HEK293 (cell line): Measurements from ENCODE around the gene NLGN4Y.

Source experiments
- CTCF ChIA-PET: fragments of 350-600 bp; formaldehyde crosslinking; extraction: SDS; loops from one replicate; lab custom pipeline; 2021; ENCODE audit warnings: antibody characterized with exemption; lab: Yijun Ruan, JAX
- POLR2A ChIA-PET: fragments of 300-600 bp; formaldehyde crosslinking; extraction: SDS; loops from one replicate; lab custom pipeline; 2020; ENCODE audit warnings: antibody characterized with exemption, inconsistent platforms; lab: Yijun Ruan, JAX
- H3K27ac ChIP-seq: fragments of 200-500 bp; sonication (Bioruptor generic); 2 replicates; pipeline ENCODE4 v1.5.1; 2014; ENCODE audit warnings: low read depth, low read length, control low read depth, inconsistent platforms; ENCODE audit errors: extremely low read depth
- H3K36me3 ChIP-seq, 2 experiments: fragments of 200-500 bp in 1 of 2; sonication (Bioruptor generic) in 1 of 2; 1 replicate in 1 of 2; 2 replicates in 1 of 2; pipeline ENCODE4 v1.5.1; 2014 to 2017; ENCODE audit warnings: inconsistent platforms in 2 of 2, low read length in 2 of 2; ENCODE audit not compliant: control insufficient read depth in 2 of 2, insufficient read depth in 1 of 2
- H3K4me1 ChIP-seq: fragments of 200-500 bp; sonication (Bioruptor generic); 2 replicates; pipeline ENCODE4 v1.5.1; 2014; ENCODE audit warnings: mild to moderate bottlenecking, low read length, inconsistent platforms; ENCODE audit not compliant: control insufficient read depth, insufficient read depth
- H3K4me3 ChIP-seq: 2 replicates; pipeline ENCODE4 v1.5.1; 2011; ENCODE audit warnings: low read depth, mild to moderate bottlenecking, control low read depth, low read length, moderate library complexity
- H3K9me3 ChIP-seq: fragments of 200-500 bp; sonication (Bioruptor generic); 2 replicates; pipeline ENCODE4 v1.5.1; 2014; ENCODE audit warnings: low read depth, low read length, inconsistent platforms; ENCODE audit not compliant: control insufficient read depth, insufficient read depth
- HOXD13 ChIP-seq: sonication (generic); formaldehyde crosslinking; IDR thresholded peaks from 2 replicates; pipeline ENCODE4 v1.8.0; 2022; ENCODE audit warnings: missing genetic modification reagents, borderline replicate concordance
- OVOL3 ChIP-seq: fragments of 450-650 bp; formaldehyde crosslinking; IDR thresholded peaks from 2 replicates; pipeline ENCODE4 v1.5.1; 2016; ENCODE audit warnings: missing biosample characterization, missing genetic modification characterization
- RBAK ChIP-seq: fragments of 450-650 bp; formaldehyde crosslinking; IDR thresholded peaks from 2 replicates; pipeline ENCODE4 v1.5.1; 2016; ENCODE audit warnings: missing biosample characterization, missing genetic modification characterization
- SCRT2 ChIP-seq: fragments of 450-650 bp; formaldehyde crosslinking; IDR thresholded peaks from 2 replicates; pipeline ENCODE4 v1.5.1; 2016; ENCODE audit warnings: missing biosample characterization, missing genetic modification characterization
- YY2 ChIP-seq: fragments of 450-650 bp; formaldehyde crosslinking; IDR thresholded peaks from 2 replicates; pipeline ENCODE4 v1.5.1; 2016; ENCODE audit warnings: missing biosample characterization, missing genetic modification characterization
- ZNF114 ChIP-seq: fragments of 450-650 bp; formaldehyde crosslinking; IDR thresholded peaks from 2 replicates; pipeline ENCODE4 v1.5.0; 2017; ENCODE audit warnings: missing biosample characterization, missing genetic modification characterization
- ZNF121 ChIP-seq: fragments of 450-650 bp; formaldehyde crosslinking; IDR thresholded peaks from 2 replicates; pipeline ENCODE4 v1.5.1; 2016; ENCODE audit warnings: missing biosample characterization, missing genetic modification characterization
- ZNF132 ChIP-seq: fragments of 450-650 bp; formaldehyde crosslinking; IDR thresholded peaks from 2 replicates; pipeline ENCODE4 v1.5.1; 2017; ENCODE audit warnings: missing biosample characterization, missing genetic modification characterization, borderline replicate concordance
- ZNF138 ChIP-seq: fragments of 450-650 bp; formaldehyde crosslinking; IDR thresholded peaks from 2 replicates; pipeline ENCODE4 v1.5.1; 2016; ENCODE audit warnings: missing biosample characterization, missing genetic modification characterization, borderline replicate concordance
- ZNF146 ChIP-seq: fragments of 450-650 bp; formaldehyde crosslinking; IDR thresholded peaks from 2 replicates; pipeline ENCODE4 v1.5.1; 2016; ENCODE audit warnings: missing biosample characterization, missing genetic modification characterization
- ZNF16 ChIP-seq: fragments of 450-650 bp; formaldehyde crosslinking; IDR thresholded peaks from 2 replicates; pipeline ENCODE4 v1.5.1; 2016; ENCODE audit warnings: low read depth, missing biosample characterization, missing genetic modification characterization
- ZNF169 ChIP-seq: fragments of 450-650 bp; formaldehyde crosslinking; IDR thresholded peaks from 2 replicates; pipeline ENCODE4 v1.5.1; 2016; ENCODE audit warnings: missing biosample characterization, missing genetic modification characterization
- ZNF366 ChIP-seq: fragments of 450-650 bp; formaldehyde crosslinking; conservative IDR thresholded peaks from 2 replicates; pipeline ENCODE4 v1.5.1; 2016; ENCODE audit warnings: missing biosample characterization, missing genetic modification characterization
- ZNF48 ChIP-seq: fragments of 450-650 bp; formaldehyde crosslinking; IDR thresholded peaks from 2 replicates; pipeline ENCODE4 v1.5.1; 2016; ENCODE audit warnings: missing biosample characterization, missing genetic modification characterization
- ZNF561 ChIP-seq: fragments of 450-650 bp; IDR thresholded peaks from 2 replicates; pipeline ENCODE4 v1.5.1; 2018; ENCODE audit warnings: missing biosample characterization, missing genetic modification characterization, borderline replicate concordance
- ZNF610 ChIP-seq: fragments of 450-650 bp; formaldehyde crosslinking; IDR thresholded peaks from 2 replicates; pipeline ENCODE4 v1.5.1; 2016; ENCODE audit warnings: missing biosample characterization, missing genetic modification characterization, borderline replicate concordance
- ZNF629 ChIP-seq: fragments of 450-650 bp; formaldehyde crosslinking; IDR thresholded peaks from 2 replicates; pipeline ENCODE4 v1.5.1; 2017; ENCODE audit warnings: missing biosample characterization, missing genetic modification characterization
- ZNF776 ChIP-seq: fragments of 450-650 bp; formaldehyde crosslinking; IDR thresholded peaks from 2 replicates; pipeline ENCODE4 v1.5.0; 2017; ENCODE audit warnings: missing biosample characterization, missing genetic modification characterization, borderline replicate concordance
- ZNF837 ChIP-seq: fragments of 450-650 bp; formaldehyde crosslinking; IDR thresholded peaks from 2 replicates; pipeline ENCODE4 v1.5.1; 2016; ENCODE audit warnings: missing biosample characterization, missing genetic modification characterization
- ZSCAN16 ChIP-seq: fragments of 450-650 bp; formaldehyde crosslinking; IDR thresholded peaks from 2 replicates; pipeline ENCODE4 v1.5.1; 2016; ENCODE audit warnings: missing biosample characterization, missing genetic modification characterization
- ZSCAN23 ChIP-seq: fragments of 450-650 bp; formaldehyde crosslinking; IDR thresholded peaks from 2 replicates; pipeline ENCODE4 v1.5.1; 2016; ENCODE audit warnings: missing biosample characterization, missing genetic modification characterization
- TF ChIP-seq, protein P1 (sequence below): sonication (generic); formaldehyde crosslinking; IDR thresholded peaks from 2 replicates; pipeline ENCODE4 v1.8.1; 2022; ENCODE audit warnings: mild to moderate bottlenecking, moderate library complexity, missing genetic modification reagents
- TF ChIP-seq, protein P2 (sequence below): fragments of 450-650 bp; formaldehyde crosslinking; IDR thresholded peaks from 2 replicates; pipeline ENCODE4 v1.5.1; 2016; ENCODE audit warnings: missing biosample characterization, missing genetic modification characterization
- TF ChIP-seq, protein P3 (sequence below): fragments of 450-650 bp; formaldehyde crosslinking; IDR thresholded peaks from 2 replicates; pipeline ENCODE4 v1.5.1; 2016; ENCODE audit warnings: missing biosample characterization, missing genetic modification characterization
- TF ChIP-seq, protein P4 (sequence below): IDR thresholded peaks from 2 replicates; pipeline ENCODE4 v1.6.1; 2011; ENCODE audit warnings: mild to moderate bottlenecking, low read depth, low read length, borderline replicate concordance

The NLGN4Y gene

DNA sequence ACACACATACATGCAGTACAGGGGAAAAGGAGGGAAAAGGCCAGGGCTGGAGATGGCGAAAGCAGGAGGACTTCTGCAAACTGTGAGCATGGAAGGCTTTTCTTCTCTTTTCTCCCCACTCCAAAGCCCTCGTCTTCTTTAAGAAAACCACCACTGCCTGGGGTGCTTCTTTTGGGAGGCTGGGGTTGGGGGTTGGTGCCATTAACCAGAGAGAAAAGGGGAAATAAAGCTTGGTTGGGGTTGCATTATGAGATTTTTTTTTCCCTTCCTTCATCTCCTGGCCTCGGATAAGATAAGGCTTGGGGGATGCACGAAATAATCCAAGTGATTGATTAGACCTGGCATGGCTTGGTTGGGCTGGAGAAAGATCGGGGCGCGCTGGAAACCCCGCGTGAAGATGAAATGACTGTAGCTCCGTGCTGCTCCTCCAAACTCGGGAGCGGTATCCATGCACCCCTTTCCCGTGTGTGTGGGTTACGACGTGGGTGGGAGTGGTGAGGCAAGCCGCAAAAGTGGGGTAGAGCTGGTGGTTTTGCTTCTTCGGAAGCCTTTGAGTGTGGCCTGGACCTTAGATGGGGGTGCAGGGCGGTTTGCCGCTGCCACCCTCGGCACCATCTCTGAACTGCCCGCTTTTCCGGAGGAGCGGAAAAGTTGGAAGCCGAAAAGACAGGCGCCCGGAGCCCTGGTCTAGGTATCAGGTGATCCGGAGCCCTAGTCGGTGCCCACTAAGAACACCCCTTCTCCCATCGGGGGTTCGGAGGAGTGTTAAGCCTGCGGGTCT lies 648 bp upstream of the NLGN4Y start (continued):
- TF ChIP-seq, protein P1, sequence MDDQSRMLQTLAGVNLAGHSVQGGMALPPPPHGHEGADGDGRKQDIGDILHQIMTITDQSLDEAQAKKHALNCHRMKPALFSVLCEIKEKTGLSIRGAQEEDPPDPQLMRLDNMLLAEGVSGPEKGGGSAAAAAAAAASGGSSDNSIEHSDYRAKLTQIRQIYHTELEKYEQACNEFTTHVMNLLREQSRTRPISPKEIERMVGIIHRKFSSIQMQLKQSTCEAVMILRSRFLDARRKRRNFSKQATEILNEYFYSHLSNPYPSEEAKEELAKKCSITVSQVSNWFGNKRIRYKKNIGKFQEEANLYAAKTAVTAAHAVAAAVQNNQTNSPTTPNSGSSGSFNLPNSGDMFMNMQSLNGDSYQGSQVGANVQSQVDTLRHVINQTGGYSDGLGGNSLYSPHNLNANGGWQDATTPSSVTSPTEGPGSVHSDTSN, result no peak
- no peak for TF ChIP-seq ZNF138 (tag by site-specific recombination)
- TF ChIP-seq, protein P2, sequence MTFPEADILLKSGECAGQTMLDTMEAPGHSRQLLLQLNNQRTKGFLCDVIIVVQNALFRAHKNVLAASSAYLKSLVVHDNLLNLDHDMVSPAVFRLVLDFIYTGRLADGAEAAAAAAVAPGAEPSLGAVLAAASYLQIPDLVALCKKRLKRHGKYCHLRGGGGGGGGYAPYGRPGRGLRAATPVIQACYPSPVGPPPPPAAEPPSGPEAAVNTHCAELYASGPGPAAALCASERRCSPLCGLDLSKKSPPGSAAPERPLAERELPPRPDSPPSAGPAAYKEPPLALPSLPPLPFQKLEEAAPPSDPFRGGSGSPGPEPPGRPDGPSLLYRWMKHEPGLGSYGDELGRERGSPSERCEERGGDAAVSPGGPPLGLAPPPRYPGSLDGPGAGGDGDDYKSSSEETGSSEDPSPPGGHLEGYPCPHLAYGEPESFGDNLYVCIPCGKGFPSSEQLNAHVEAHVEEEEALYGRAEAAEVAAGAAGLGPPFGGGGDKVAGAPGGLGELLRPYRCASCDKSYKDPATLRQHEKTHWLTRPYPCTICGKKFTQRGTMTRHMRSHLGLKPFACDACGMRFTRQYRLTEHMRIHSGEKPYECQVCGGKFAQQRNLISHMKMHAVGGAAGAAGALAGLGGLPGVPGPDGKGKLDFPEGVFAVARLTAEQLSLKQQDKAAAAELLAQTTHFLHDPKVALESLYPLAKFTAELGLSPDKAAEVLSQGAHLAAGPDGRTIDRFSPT, result no peak

DNA sequence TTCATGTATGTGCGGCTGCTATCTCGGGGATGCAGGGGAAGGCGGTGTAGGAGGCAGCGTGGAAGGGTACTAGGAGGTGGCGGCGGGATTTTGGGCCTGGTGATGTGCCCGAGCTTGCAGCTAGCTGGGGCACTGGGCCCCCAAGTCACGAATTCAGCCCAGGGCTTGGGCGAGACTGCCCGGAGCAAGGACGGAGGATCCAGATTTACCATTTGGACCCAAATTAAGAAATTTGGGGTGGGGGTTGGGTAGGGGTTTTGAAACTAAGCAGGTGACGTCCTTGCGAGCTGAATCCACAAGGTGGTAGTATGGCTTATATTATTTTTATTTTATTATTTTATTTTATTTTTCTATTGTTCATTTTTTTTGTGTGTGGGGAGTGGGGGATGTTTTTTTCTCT lies 986 bp downstream of the NLGN4Y start:
- Histone ChIP-seq H3K36me3 (no peaks in the 10 kb centered on the region), H3K9me3 (no peaks in the 10 kb centered on the region), H3K4me3 (no peak overlapping the region)
- CTCF ChIA-PET, result no interaction called here
- no peak for TF ChIP-seq ZNF48 (tag by site-specific recombination)
- TF ChIP-seq OVOL3 (tag by site-specific recombination), result no peak
- TF ChIP-seq, protein P3, sequence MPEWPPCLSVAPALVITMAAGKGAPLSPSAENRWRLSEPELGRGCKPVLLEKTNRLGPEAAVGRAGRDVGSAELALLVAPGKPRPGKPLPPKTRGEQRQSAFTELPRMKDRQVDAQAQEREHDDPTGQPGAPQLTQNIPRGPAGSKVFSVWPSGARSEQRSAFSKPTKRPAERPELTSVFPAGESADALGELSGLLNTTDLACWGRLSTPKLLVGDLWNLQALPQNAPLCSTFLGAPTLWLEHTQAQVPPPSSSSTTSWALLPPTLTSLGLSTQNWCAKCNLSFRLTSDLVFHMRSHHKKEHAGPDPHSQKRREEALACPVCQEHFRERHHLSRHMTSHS, result no peak
- TF ChIP-seq, all 188 proteins: peak for 0
- no peaks in the 10 kb centered on the region for H3K4me1 ChIP-seq
- POLR2A ChIA-PET, result no interaction called here
- no peak overlapping the region for H3K27ac ChIP-seq

DNA sequence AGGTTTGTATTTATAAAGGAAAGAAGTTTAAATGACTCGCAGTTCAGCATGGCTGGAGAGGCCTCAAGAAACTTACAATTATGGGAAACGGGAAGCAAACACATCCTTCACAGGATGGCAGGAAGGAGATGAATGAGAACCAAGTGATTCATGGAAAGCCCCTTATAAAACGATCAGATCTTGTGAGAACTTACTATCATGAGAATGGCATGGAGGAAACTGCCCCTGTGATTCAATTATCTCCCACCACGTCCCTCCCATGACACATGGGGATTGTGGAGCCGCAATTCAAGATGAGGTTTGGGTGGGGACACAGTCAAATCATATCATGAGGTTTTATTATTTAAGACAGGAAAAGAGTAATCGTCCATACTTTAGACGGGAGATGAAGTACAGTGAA lies 4.0 kb downstream of the NLGN4Y start:
- Histone ChIP-seq H3K4me1 (no peaks in the 10 kb centered on the region), H3K9me3 (no peaks in the 10 kb centered on the region), H3K27ac (no peak overlapping the region), H3K4me3 (no peak overlapping the region), H3K36me3 (no peaks in the 10 kb centered on the region)
- TF ChIP-seq ZNF132 (tag by site-specific recombination) (no peak), YY2 (tag by site-specific recombination) (no peak), ZNF629 (tag by site-specific recombination) (no peak), ZNF366 (tag by site-specific recombination) (no peak), ZNF114 (tag by site-specific recombination) (no peak), ZNF138 (tag by site-specific recombination) (no peak), SCRT2 (tag by site-specific recombination) (no peak), ZNF776 (tag by site-specific recombination) (no peak), RBAK (tag by site-specific recombination) (no peak), ZNF146 (tag by site-specific recombination) (no peak), HOXD13 (CRISPR knock-in tag) (no peak), ZSCAN16 (tag by site-specific recombination) (no peak), ZNF610 (no peak), ZSCAN23 (tag by site-specific recombination) (no peak), ZNF121 (tag by site-specific recombination) (no peak), ZNF169 (tag by site-specific recombination) (no peak), ZNF16 (tag by site-specific recombination) (no peak), ZNF561 (tag by site-specific recombination) (no peak), ZNF837 (no peak)
- TF ChIP-seq, protein P4, sequence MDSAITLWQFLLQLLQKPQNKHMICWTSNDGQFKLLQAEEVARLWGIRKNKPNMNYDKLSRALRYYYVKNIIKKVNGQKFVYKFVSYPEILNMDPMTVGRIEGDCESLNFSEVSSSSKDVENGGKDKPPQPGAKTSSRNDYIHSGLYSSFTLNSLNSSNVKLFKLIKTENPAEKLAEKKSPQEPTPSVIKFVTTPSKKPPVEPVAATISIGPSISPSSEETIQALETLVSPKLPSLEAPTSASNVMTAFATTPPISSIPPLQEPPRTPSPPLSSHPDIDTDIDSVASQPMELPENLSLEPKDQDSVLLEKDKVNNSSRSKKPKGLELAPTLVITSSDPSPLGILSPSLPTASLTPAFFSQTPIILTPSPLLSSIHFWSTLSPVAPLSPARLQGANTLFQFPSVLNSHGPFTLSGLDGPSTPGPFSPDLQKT, result no peak
- ChIA-PET CTCF (no interaction called here), POLR2A (no interaction called here)
